Endothelial cell of umbilical vein (primary cell): Measurements from ENCODE around the gene GCAT.

ENCODE experiments used
- CTCF ChIP-seq, 2 donors: IDR thresholded peaks; 1 replicate in 1 of 2; 2 replicates in 1 of 2; pipeline ENCODE4 v1.5.1; 2011; ENCODE audit warnings: low read length in 2 of 2, mild to moderate bottlenecking in 2 of 2, moderate library complexity in 2 of 2, control low read depth in 1 of 2, inconsistent platforms in 1 of 2, low read depth in 1 of 2; ENCODE audit not compliant: insufficient read depth in 1 of 2; ENCODE audit errors: extremely low read depth in 1 of 2
- JUN ChIP-seq: IDR thresholded peaks from 2 replicates; pipeline ENCODE4 v1.6.1; 2011; ENCODE audit warnings: borderline replicate concordance, low read depth; ENCODE audit not compliant: insufficient read length, insufficient read depth
- MAX ChIP-seq: IDR thresholded peaks from 2 replicates; pipeline ENCODE4 v1.6.1; 2011; ENCODE audit not compliant: insufficient read depth, insufficient read length
- POLR2A ChIP-seq: IDR thresholded peaks from 2 replicates; pipeline ENCODE4 v1.6.1; 2012; ENCODE audit warnings: low read depth, mild to moderate bottlenecking, control low read depth, low read length
- POLR2AphosphoS5 ChIP-seq: IDR thresholded peaks from 2 replicates; pipeline ENCODE4 v1.6.1; 2012; ENCODE audit warnings: low read depth, mild to moderate bottlenecking, control low read depth, low read length, moderate library complexity; ENCODE audit not compliant: insufficient read depth

GRCh38 chr22:37802310-37803194 lies 5.2 kb upstream of the GCAT start:
- TF ChIP-seq CTCF (IDR thresholded peaks at IDR 0.05; ENCODE audit: extremely low read depth in 1 of 2, insufficient read depth in 1 of 2, low read depth in 1 of 2, low read length in 2 of 2) (no peak), POLR2AphosphoS5 (no peak), JUN (no peak), POLR2A (no peak), MAX (no peak)
